IMR-90 (cell line): ENCODE data around the gene CRACR2B. TPM values are rescaled to one million over a fixed set of nuclear protein-coding genes. Genes with fewer than 3 reads are reported as not detected.

Experiments used
- ELK1 ChIP-seq: fragments of 150-350 bp; IDR thresholded peaks from 2 replicates; pipeline ENCODE4 v1.6.1; 2016; ENCODE audit warnings: low read depth, mild to moderate bottlenecking, low read length, moderate library complexity, borderline replicate concordance
- MAFK ChIP-seq: IDR thresholded peaks from 2 replicates; pipeline ENCODE4 v1.6.1; 2012; ENCODE audit warnings: low read depth, low read length, improper control_type of control experiment
- NFE2L2 ChIP-seq: fragments of 150-350 bp; IDR thresholded peaks from 2 replicates; pipeline ENCODE4 v1.6.1; 2016; ENCODE audit warnings: low read depth, mild to moderate bottlenecking, low read length
- RAD21 ChIP-seq: IDR thresholded peaks from 2 replicates; pipeline ENCODE4 v1.6.1; 2012; ENCODE audit warnings: low read length, improper control_type of control experiment
- SMC3 ChIP-seq: fragments of 150-350 bp; IDR thresholded peaks from 2 replicates; pipeline ENCODE4 v1.6.1; 2016; ENCODE audit warnings: low read depth, mild to moderate bottlenecking, antibody characterized with exemption, low read length, moderate library complexity
- polyA plus RNA-seq, 3 experiments: library from polyadenylated mRNA; depleted of rRNA; stranded (reverse); fragments of >200 nt; gene quantifications; 2 replicates each; pipeline ENCODE4 v1.2.3, GENCODE V29; 2012; ENCODE audit warnings: low replicate concordance in 1 of 3
- total RNA-seq: library from RNA; depleted of rRNA; stranded (reverse); fragments of >200 nt; gene quantifications from 2 replicates; pipeline ENCODE4 v1.2.3, GENCODE V29; 2012

Gene CRACR2B
- total and polyA plus RNA-seq, 2 of the 4 experiments (the other 2 are of a cell fraction) = 0.54 to 2.5 TPM

GRCh38 chr11:828506-829175, 922 bp downstream of the CRACR2B start (continued):
- TF ChIP-seq ELK1 (no peak), MAFK (no peak), NFE2L2 (no peak), SMC3 (no peak), RAD21 (no peak)
